Motor neuron (in vitro differentiated cells): ENCODE results near the gene BEX3. TPM values are rescaled to one million over a fixed set of nuclear protein-coding genes. Genes with fewer than 3 reads are reported as not detected.
A peak's percentile ranks its signal among the peaks of the same experiment; 100 is the strongest.
"Not testable (repeated sequence)": the region's sequence is repeated elsewhere in the genome, so short reads cannot be mapped to it uniquely, and the experiment has no call there.

ENCODE experiments used
- ATAC-seq, 8 experiments: fragments of 200-7000 bp; cut with Tn5 transposase; replicated peaks in 6 of 8; 2 replicates each; pipeline ENCODE4 v1.8.0; 2021; ENCODE audit warnings: mild to moderate bottlenecking in 8 of 8, moderate library complexity in 8 of 8
- H3K27ac ChIP-seq, 2 donors: fragments of 250-450 bp; sonication (Bioruptor Pico); 2 replicates each; pipeline ENCODE4 v1.9.0; 2021; ENCODE audit warnings: antibody characterized with exemption in 2 of 2, mild to moderate bottlenecking in 2 of 2, moderate library complexity in 1 of 2
- H3K4me1 ChIP-seq, 2 donors: fragments of 250-450 bp; sonication (Bioruptor Pico); replicated peaks in 1 of 2; 2 replicates each; pipeline ENCODE4 v1.6.1; 2021; ENCODE audit warnings: antibody characterized with exemption in 2 of 2, mild to moderate bottlenecking in 2 of 2, moderate library complexity in 1 of 2
- H3K4me3 ChIP-seq, 5 donors: fragments of 250-450 bp; sonication (Bioruptor Pico); 2 replicates each; pipeline ENCODE4 v1.9.0; 2021; ENCODE audit warnings: antibody characterized with exemption in 5 of 5, mild to moderate bottlenecking in 5 of 5, moderate library complexity in 4 of 5
- WGBS, 10 experiments: fragments of 450-650 bp; shearing (Covaris generic); methylation state at CpG; one replicate each; pipeline ENCODE4 v1.0.0; 2022; 5-methylcytosine and 5-hydroxymethylcytosine counted together
- in situ Hi-C, 9 experiments: fragments of 400-800 bp; cut with MboI; loops; one replicate each; pipeline ENCODE4 v1.15.0; 2021; ENCODE audit warnings: low sequenced_read_pairs in 9 of 9, low pct_unique_long_range_greater_than_20kb in 2 of 9; ENCODE audit not compliant: unreplicated experiment in 9 of 9
- total RNA-seq, 8 experiments: library from RNA; unstranded; fragments of 300-600 nt; gene quantifications; 2 replicates each; pipeline versions ENCODE4 v1.2.3 to v1.2.4, GENCODE V29; 2022

Gene BEX3
- total RNA-seq, 8 experiments from 2014 or later, result 70.9 to 433 (median 289) TPM

DNA sequence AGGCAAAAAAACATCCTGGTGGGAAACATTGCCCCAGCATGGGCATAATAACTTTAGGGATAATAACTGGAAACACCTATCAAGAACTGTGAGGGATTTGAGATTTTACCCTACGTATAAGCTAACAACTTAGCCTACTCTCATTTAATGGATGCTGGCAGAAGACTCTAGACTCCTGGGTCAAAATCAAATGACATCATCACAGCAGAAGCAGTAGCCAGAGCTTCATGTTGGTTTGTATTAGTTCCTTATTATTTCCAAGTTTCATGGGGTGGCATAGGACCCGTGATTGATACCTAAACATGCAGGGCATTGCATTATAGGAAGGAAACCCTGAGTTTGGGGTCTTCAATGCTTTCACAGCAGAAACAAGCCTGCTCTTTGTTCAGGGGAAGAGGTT, 15.4 kb upstream of the BEX3 start:
- no peak overlapping the region for H3K4me3 ChIP-seq
- H3K27ac ChIP-seq, result no peak overlapping the region
- 0 to 100% (median 100%) methylated on average over 1 of the region's 2 CpGs; no CpG with 5 or more reads in 5 of the 10 experiments for WGBS, 10 experiments
- in situ Hi-C loops, result no loop called here
- H3K4me1 ChIP-seq, result peaks cover 0 to 6% of the 10 kb centered on the region in 2 donors
- no peak for ATAC-seq

DNA sequence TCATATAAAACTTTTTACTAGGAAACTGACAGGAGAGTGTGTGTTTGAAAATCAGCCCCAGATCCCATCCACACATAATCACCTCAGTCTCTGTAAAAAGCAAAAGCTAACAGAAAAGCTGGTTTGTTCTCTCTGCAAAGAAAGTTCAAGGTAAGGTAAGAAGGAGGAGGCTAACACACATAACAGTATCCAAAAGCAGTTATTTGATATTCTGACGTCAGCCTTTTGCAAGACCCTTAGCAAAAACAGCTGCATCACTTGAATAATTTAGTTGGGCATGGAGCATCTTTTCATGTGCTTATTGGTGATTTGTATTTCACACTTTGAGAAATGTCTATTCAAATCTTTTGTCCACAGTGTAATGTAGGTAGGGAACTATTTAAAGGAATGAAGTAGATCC, 14.5 kb upstream of the BEX3 start:
- in situ Hi-C loops, result no loop called here
- peak in 3 of 8 experiments; percentile 25 to 56 (median 55) for ATAC-seq

DNA sequence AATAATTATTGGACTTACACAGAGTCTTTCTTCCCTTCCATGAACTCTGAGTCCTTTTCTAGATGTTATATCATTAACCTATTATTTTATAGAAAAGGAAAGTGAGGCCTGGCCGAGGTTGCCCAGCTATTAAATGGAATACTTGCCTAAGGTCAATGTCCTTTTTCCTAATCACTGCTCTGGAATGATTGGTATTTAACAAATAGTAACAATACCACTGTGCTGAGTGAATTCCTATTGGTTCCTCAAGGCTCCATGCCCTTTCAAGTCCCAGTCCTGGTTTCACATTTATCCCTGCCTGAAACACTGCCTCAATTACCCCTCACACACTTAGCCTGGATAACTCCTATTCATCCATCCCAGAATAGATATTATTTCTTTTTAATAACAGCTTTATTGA, 13.9 kb upstream of the BEX3 start:
- 13 to 17% (median 14%) methylated on average over 1 of the region's 1 CpG; no CpG with 5 or more reads in 7 of the 10 experiments for WGBS, 10 experiments
- ATAC-seq, result no peak
- H3K4me1 ChIP-seq, result peaks cover 0 to 5% of the 10 kb centered on the region in 2 donors
- H3K4me3 ChIP-seq, result no peak overlapping the region
- in situ Hi-C loops, result no loop called here
- H3K27ac ChIP-seq, result no peak overlapping the region

More for the DNA sequence above, 14.5 kb upstream of the BEX3 start:
- Histone ChIP-seq H3K4me3 (no peak overlapping the region), H3K27ac (no peak overlapping the region), H3K4me1 (peaks cover 0 to 6% of the 10 kb centered on the region in 2 donors)
- WGBS, 10 experiments, result 0% methylated on average over 1 of the region's 1 CpG; no CpG with 5 or more reads in 6 of the 10 experiments

DNA sequence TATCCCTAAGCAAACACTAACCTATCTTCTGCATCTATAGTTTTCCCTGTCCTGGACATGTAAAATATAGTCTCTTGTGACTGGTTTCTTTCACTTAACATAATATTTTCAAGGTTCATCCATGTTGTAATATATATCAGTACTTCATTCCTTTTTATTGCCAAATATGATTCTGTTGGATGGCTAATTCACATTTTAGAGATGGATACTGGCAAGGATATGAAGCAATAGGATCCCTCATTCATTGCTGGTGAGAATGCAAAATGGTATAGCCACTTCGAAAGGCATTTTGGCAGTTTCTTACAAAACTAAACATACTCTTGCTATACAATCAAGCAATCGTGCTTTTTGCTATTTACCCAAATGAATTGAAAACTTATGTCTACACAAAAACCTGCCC, 13.3 kb upstream of the BEX3 start:
- no peak overlapping the region for H3K27ac ChIP-seq
- no peak for ATAC-seq
- no peaks in the 10 kb centered on the region for H3K4me1 ChIP-seq
- H3K4me3 ChIP-seq, result no peak overlapping the region
- in situ Hi-C loops, result no loop called here
- 60 to 92% (median 86%) methylated on average over 1 to 2 of the region's 2 CpGs; no CpG with 5 or more reads in 7 of the 10 experiments for WGBS, 10 experiments

DNA sequence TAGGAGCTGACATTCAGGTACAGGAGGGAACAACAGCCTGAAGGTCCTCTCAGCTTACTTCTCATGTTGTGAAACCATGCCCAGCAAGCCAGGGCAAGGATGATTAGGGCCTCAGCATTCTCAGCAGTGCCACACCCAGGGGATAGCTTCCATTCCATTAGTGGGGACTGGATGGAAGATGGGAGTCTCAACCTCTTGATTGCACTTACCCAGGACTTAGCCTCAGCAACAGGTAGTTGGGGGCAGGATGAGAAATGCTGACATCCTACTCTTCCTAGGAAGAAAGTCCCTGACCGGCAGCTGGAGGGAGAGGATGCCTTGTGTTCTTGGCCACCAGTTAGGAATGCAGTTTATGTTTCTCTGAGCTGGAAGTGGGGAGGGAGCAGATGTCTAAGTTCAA, 8.8 kb upstream of the BEX3 start:
- in situ Hi-C loops, result no loop called here
- no peak for ATAC-seq
- no peaks in the 10 kb centered on the region for H3K4me1 ChIP-seq
- 0 to 100% (median 64%) methylated on average over 1 of the region's 1 CpG; no CpG with 5 or more reads in 7 of the 10 experiments for WGBS, 10 experiments
- H3K4me3 ChIP-seq, result no peak overlapping the region
- H3K27ac ChIP-seq, result no peak overlapping the region

DNA sequence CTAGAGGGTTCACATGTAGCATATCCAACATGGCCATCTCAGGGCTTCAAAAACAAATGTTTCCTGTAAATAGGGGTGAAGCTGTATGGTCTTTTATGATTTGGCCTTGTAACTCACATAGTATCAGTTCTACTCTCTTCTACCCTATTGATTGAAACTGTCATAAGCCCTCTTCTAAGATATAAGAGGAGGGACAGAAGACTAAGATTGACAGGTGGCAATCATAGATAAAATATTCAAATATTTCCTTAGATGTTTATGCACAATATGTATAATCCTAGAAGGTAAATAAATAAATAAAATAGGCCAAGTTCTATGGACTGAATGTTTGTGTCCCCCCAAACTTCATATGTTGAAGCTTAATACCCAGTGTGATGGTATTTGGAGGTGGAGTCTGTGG, 6.9 kb upstream of the BEX3 start:
- H3K4me3 ChIP-seq, result no peak overlapping the region
- in situ Hi-C loops, result no loop called here
- no peaks in the 10 kb centered on the region for H3K4me1 ChIP-seq
- no peak for ATAC-seq
- no peak overlapping the region for H3K27ac ChIP-seq

DNA sequence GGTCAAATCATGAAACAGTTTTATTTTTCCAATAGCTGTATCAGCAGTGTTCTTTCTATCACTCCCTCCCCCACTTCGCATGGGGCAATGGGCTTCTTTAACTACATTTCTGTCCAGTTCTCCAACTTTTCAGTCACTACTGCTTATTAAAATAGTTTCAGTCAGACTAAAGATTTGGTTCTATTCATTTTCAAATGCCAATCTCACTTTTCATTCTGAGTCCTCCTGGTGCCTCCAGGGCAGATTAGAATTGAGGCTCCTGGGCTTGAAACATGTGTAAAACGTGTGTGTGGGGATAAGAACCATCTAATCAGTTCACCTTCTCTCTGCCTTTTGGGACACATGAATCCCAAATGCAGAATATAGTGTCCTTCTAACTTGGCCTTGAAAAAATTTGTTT, 3.5 kb upstream of the BEX3 start:
- in situ Hi-C loops, result no loop called here
- Histone ChIP-seq H3K4me1 (no peaks in the 10 kb centered on the region), H3K4me3 (no peak overlapping the region), H3K27ac (no peak overlapping the region)
- 71 to 100% (median 83%) methylated on average over 1 of the region's 2 CpGs; no CpG with 5 or more reads in 5 of the 10 experiments for WGBS, 10 experiments
- ATAC-seq, result no peak

DNA sequence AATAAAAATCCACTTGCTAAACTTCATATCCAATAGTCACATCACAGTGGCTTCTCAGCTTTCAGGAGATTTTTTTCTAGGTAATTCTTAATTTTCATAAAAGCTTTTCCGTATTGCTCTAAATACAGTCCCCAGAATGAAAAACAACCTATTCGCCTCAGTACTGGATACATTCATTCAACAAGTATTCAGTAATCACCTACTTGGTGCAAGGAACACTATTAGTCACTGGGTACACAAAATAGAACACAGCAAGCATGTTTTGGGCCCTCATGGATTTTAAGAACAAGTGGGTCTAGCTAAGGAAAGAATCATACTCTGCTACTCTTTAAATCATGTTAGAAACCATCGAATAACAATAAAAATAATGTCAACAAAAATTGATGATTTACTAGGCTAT, 2.8 kb upstream of the BEX3 start:
- in situ Hi-C loops, result no loop called here
- no peak overlapping the region for H3K4me3 ChIP-seq
- H3K4me1 ChIP-seq, result peaks cover 0 to 3% of the 10 kb centered on the region in 2 donors
- no peak overlapping the region for H3K27ac ChIP-seq
- no peak for ATAC-seq
- WGBS, 10 experiments, result 36 to 89% (median 67%) methylated on average over 1 to 3 of the region's 3 CpGs; no CpG with 5 or more reads in 5 of the 10 experiments

DNA sequence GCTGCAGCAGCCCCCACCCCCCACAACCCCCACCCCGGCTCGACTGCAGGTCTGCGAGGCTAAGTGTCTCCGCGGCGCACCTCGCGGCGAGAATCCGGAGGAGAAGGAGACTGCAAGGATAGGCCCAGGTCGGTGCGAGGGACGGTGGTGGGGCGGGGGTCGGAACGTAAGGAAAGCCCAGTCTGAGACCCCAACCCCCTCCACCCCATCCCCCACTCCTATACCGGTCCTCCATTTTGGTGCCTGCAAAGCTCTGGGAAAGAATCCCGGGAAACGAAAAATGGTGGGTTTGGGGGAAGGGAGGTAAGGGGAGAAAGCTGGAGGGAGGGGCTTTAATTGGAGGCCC, 614 bp downstream of the BEX3 start:
- WGBS, 10 experiments, result no CpG with 5 or more reads among the region's 19 CpGs
- H3K27ac ChIP-seq, result peak overlapping the region; percentile 97 to 99
- peak overlapping the region; percentile 86 to 99 (median 90) for H3K4me3 ChIP-seq
- in situ Hi-C loops, result no loop called here
- H3K4me1 ChIP-seq, result peaks cover 0 to 3% of the 10 kb centered on the region in 2 donors
- peak in 7 of 8 experiments; percentile 9 to 41 (median 29) for ATAC-seq

DNA sequence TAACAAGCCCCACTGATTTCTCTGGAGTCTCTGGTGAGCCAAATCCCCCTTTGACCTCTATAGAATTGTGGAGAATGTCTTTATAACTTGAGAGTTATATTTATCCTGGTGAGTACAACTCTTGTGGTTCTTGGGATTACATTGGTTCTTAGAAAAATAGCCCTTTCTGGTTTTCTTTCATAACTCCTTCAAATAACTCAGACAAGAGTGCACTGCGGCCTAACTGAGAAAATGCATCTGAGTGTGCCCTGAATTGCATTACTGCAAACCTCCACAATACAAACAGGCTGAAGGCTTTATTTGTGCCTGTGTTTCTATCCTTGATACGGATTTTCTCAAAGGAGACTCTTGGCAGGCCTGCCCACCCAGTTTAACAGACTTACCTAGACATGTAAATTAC, 2.7 kb downstream of the BEX3 start:
- 17 to 83% (median 61%) methylated on average over 1 to 2 of the region's 2 CpGs; no CpG with 5 or more reads in 6 of the 10 experiments for WGBS, 10 experiments
- Histone ChIP-seq H3K4me1 (peaks cover 0 to 3% of the 10 kb centered on the region in 2 donors), H3K4me3 (no peak overlapping the region), H3K27ac (no peak overlapping the region)
- in situ Hi-C loops, result no loop called here
- no peak for ATAC-seq

DNA sequence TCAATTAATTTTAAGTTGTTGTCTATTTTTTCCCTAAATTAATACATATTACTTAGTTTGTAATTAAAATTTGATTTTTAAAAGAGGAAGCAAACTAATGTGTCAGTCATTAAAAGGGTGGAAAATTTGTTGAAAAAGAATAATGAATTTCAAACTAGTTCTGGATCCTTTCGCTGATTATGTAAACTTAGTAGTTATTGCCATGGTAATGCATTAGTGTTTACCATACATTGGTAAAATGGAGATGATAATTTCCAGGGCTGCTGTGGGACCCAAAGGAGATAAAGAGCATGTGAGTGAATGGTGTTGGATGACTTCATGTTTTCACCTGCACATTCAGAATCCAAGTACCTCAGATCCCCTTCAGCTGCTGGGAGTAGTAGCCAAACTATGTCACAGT, 6.5 kb downstream of the BEX3 start:
- Histone ChIP-seq H3K4me3 (no peak overlapping the region), H3K4me1 (peaks cover 0 to 3% of the 10 kb centered on the region in 2 donors), H3K27ac (no peak overlapping the region)
- in situ Hi-C loops, result no loop called here
- no peak for ATAC-seq
- WGBS, 10 experiments, result 67 to 100% (median 100%) methylated on average over 1 of the region's 1 CpG; no CpG with 5 or more reads in 4 of the 10 experiments

DNA sequence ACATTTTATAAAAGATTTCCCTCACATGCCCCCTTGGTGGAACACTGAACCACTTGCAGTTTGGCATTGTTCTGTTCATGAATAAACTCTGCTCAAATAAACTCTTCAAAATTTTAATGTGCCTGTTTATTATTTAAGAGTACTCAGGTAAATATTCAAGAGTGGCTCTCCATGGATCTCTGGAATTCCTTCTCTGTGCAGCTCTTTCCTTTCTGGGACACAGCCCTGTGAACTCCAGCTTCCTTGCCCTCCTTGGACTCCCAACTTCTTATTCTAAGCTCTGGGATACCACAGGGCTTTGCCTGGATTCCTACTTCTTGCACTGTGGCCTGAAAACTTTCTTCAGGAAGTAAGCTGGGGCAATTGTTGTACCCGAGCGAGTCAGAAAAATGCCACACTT, 8.3 kb downstream of the BEX3 start:
- in situ Hi-C loops, result no loop called here
- 29 to 92% (median 40%) methylated on average over 1 to 2 of the region's 2 CpGs; no CpG with 5 or more reads in 7 of the 10 experiments for WGBS, 10 experiments
- no peak overlapping the region for H3K27ac ChIP-seq

DNA sequence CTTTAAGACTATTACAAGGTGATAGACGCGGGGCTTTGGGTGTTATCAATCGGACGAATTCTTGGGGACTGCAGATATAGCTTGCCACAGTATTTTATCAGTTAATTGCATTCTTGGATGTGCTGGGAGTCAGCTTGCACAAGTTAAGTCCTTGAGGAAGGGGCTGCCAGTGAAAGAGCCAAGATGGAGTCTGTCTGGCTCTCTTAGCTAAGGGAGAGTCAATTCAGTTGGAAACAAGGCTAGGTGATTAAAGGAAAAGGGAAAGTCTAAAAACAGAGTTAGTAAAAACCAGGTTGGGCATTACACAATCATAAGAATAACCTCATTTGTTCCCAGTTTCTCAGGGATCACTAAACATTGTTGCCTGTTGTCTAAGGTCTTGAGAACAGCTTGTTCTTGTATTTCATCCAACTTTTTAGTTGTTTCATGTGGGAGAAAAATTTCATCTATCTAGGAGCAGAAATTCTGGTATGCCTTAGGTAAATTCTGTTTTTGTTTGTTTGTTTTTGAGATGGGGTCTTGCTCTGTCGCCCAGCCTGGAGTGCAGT, 9.0 kb downstream of the BEX3 start:
- in situ Hi-C loops, H3K27ac ChIP-seq, H3K4me3 ChIP-seq, ATAC-seq, H3K4me1 ChIP-seq: not testable (repeated sequence)
- 31 to 86% methylated on average over 1 to 4 of the region's 5 CpGs; no CpG with 5 or more reads in 8 of the 10 experiments for WGBS, 10 experiments

More for the DNA sequence above, 8.3 kb downstream of the BEX3 start:
- Histone ChIP-seq H3K4me1 (no peaks in the 10 kb centered on the region), H3K4me3 (no peak overlapping the region)
- no peak for ATAC-seq

DNA sequence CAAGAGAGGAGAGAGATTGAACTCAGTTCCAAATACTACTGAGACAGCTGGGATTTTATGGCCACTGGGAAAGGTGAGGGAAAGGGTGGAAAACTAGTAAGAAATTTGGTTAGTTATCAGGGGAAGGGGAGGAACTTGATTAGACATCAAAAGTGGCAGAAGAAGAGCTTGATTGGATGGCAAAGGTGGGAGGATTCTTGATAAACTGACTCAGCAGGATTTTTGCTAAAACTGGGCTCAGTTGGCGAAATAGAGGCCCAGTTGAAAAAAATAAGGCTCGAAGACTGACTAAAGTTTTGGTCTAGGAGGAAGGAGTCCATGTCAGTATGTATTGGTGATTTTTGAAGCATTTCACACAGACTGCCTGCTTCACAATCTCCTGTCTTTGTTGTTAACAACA, 10.0 kb downstream of the BEX3 start:
- no peaks in the 10 kb centered on the region for H3K4me1 ChIP-seq
- ATAC-seq, result no peak
- WGBS, 10 experiments, result 0 to 100% (median 34%) methylated on average over 1 to 2 of the region's 2 CpGs; no CpG with 5 or more reads in 6 of the 10 experiments
- H3K27ac ChIP-seq, result no peak overlapping the region
- no peak overlapping the region for H3K4me3 ChIP-seq
- in situ Hi-C loops, result no loop called here
